Kidney tubule cell (primary cell): ENCODE results near the gene KLHL22.
"Not testable (repeated sequence)": the region's sequence is repeated elsewhere in the genome, so short reads cannot be mapped to it uniquely, and the experiment has no call there.

Source experiments
- DNase-seq: peaks from one replicate; pipeline ENCODE4 v3.0.0-alpha.2; 2018; ENCODE audit warnings: low spot score

Gene KLHL22

GRCh38 chr22:20524004-20524481 is 28.4 kb upstream of the KLHL22 start:
- DNase-seq, result peak; percentile 91

GRCh38 chr22:20523086-20523983 is 27.7 kb upstream of the KLHL22 start:
- DNase-seq, result peak; percentile 46

- DNase-seq, result no peak
Measured at GRCh38 chr22:20522134-20523004, 26.8 kb upstream of the KLHL22 start.

GRCh38 chr22:20520093-20520511 is 24.5 kb upstream of the KLHL22 start:
- DNase-seq, result peak; percentile 64

- no peak for DNase-seq
Measured at GRCh38 chr22:20519558-20519957, 24.0 kb upstream of the KLHL22 start.

GRCh38 chr22:20517841-20518592 is 22.4 kb upstream of the KLHL22 start:
- no peak for DNase-seq

- DNase-seq, result peak; percentile 35
Measured at GRCh38 chr22:20517422-20517821, 21.8 kb upstream of the KLHL22 start.

- DNase-seq, result no peak
Measured at GRCh38 chr22:20516399-20516798, 20.8 kb upstream of the KLHL22 start.

- peak; percentile 80 for DNase-seq
Measured at GRCh38 chr22:20514658-20515406, 19.2 kb upstream of the KLHL22 start.

GRCh38 chr22:20511578-20512229 is 16.1 kb upstream of the KLHL22 start:
- peak; percentile 22 for DNase-seq

GRCh38 chr22:20510811-20511577 is 15.4 kb upstream of the KLHL22 start:
- peak; percentile 52 for DNase-seq

GRCh38 chr22:20509344-20510047 is 13.9 kb upstream of the KLHL22 start:
- DNase-seq, result peak; percentile 92

GRCh38 chr22:20508815-20509271 is 13.2 kb upstream of the KLHL22 start:
- DNase-seq, result peak; percentile 20

GRCh38 chr22:20508067-20508755 is 12.6 kb upstream of the KLHL22 start:
- DNase-seq, result not testable (repeated sequence)

- peak; percentile 92 for DNase-seq
Measured at GRCh38 chr22:20507253-20508066, 11.9 kb upstream of the KLHL22 start, which contains the start of gene MED15. Gene MED15, plus strand, starts transcription at chr22:20507610. Its CDS starts 69 bp downstream, at chr22:20507679.

GRCh38 chr22:20506543-20507252 is 11.1 kb upstream of the KLHL22 start:
- no peak for DNase-seq
